ENCODE results near the gene CHST11.

CHST11 gene

DNA sequence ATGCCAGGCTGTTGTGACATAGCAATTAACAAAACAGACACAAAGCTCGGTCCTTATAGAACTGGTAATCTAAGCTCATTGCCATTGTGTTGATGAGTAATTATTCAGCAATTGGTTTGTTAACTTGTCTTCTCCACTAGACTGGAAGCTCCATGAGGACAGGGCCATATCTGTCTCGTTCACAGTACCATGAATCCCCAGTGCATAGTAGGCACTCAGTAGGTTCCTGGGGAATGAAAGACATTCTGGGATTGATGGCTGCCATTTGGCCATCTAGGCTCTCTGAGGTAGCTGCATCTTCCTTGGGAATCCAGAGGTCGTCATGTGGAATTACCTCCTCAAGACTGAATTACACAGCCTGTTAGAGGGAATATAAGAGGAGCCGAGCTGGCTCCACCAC, 177.3 kb downstream of the CHST11 start:
- H3K4me1 ChIP-seq (ENCODE audit: control insufficient read depth, insufficient read depth, low read length), result no peaks in the 10 kb centered on the region
- no peak overlapping the region for H3K4me3 ChIP-seq (ENCODE audit: low read length)
- no peak overlapping the region for H3K9ac ChIP-seq (ENCODE audit: low read length)
- H3K9me3 ChIP-seq (ENCODE audit: control insufficient read depth, low read length), result no peaks in the 10 kb centered on the region
- H3K36me3 ChIP-seq (ENCODE audit: control insufficient read depth, insufficient read depth, low read length), result no peaks in the 10 kb centered on the region
- H3K27me3 ChIP-seq (ENCODE audit: control insufficient read depth, insufficient read depth, low read length), result no peaks in the 10 kb centered on the region

DNA sequence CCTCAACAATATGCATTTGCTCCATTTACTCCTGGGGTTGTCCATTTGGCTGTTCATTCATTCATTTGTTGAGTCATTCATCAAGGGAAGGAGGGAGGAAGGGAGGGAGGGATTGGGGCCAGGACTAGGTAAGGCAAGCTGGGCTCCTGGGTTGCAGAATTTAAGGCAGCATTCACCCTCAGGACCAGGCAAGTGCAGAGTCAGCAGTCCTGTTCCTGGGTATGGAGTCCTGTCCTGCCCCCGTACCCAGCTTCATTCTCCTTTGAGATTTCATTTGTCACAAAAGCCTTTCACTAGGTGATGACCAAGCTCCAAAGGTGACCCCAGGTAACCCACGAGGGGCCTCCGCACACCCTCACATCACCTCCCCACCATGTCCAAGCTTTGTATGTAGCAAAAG, 178.1 kb downstream of the CHST11 start:
- Histone ChIP-seq H3K27me3 (ENCODE audit: control insufficient read depth, insufficient read depth, low read length) (no peaks in the 10 kb centered on the region), H3K4me3 (ENCODE audit: low read length) (no peak overlapping the region), H3K4me1 (ENCODE audit: control insufficient read depth, insufficient read depth, low read length) (no peaks in the 10 kb centered on the region), H3K36me3 (ENCODE audit: control insufficient read depth, insufficient read depth, low read length) (no peaks in the 10 kb centered on the region), H3K9ac (ENCODE audit: low read length) (no peak overlapping the region), H3K9me3 (ENCODE audit: control insufficient read depth, low read length) (no peaks in the 10 kb centered on the region)

DNA sequence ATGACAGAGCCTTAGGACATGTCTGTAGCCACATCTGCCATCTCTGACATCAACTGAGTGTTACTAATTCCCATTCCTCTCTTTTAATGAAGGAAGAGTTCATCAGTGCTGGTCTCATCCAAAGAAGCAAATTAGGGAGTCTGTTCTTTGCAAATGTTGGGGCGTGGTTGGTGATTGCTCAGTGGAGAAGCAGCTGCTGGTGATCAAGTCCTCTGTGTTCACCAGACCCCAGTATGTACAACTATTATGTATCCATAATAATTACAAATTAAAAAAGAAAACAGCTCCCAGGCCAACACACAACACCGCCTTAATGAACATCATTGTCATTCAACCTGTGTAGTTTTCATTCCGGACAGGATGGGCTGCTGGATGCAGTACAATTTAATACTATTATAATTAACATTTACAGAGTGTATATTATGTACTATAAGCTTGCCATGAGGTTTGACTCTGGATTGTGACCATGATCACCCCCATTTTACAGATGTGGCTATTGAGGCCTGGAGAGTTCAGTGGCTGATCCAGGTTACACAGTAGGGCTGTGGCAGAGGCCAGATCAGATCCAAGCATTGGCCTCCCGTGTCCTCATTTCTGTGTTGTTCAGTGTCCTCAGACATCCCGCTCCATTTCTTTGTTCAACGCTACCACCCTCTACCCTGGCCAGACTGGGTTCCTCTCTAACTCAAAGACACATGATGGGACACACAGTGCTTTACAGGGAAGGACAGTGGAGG, 179.0 kb downstream of the CHST11 start:
- no peaks in the 10 kb centered on the region for H3K4me1 ChIP-seq (ENCODE audit: control insufficient read depth, insufficient read depth, low read length)
- no peaks in the 10 kb centered on the region for H3K27me3 ChIP-seq (ENCODE audit: control insufficient read depth, insufficient read depth, low read length)
- no peak overlapping the region for H3K4me3 ChIP-seq (ENCODE audit: low read length)
- H3K9ac ChIP-seq (ENCODE audit: low read length), result no peak overlapping the region
- no peaks in the 10 kb centered on the region for H3K36me3 ChIP-seq (ENCODE audit: control insufficient read depth, insufficient read depth, low read length)
- no peaks in the 10 kb centered on the region for H3K9me3 ChIP-seq (ENCODE audit: control insufficient read depth, low read length)

DNA sequence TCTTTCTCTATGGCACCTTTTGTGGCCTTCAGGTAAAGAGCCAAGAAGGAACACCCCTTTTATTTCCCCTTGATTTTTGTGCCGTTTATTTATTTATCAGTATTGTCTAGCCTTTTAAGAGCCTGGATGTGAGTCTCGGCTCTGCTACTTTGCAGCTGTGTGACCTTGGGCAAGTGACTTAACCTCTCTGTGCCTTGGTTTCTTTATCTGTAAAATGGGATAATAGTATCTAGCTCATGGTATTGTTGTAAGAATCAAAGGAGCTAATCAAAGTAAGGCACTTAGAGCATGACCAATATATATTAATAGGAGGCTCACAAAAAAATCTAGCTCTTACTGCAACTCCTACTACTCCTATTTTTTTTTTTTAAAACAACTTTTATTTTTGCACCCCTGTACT, 179.7 kb downstream of the CHST11 start:
- no peaks in the 10 kb centered on the region for H3K9me3 ChIP-seq (ENCODE audit: control insufficient read depth, low read length)
- no peaks in the 10 kb centered on the region for H3K27me3 ChIP-seq (ENCODE audit: control insufficient read depth, insufficient read depth, low read length)
- no peaks in the 10 kb centered on the region for H3K4me1 ChIP-seq (ENCODE audit: control insufficient read depth, insufficient read depth, low read length)
- H3K4me3 ChIP-seq (ENCODE audit: low read length), result no peak overlapping the region
- no peaks in the 10 kb centered on the region for H3K36me3 ChIP-seq (ENCODE audit: control insufficient read depth, insufficient read depth, low read length)
- H3K9ac ChIP-seq (ENCODE audit: low read length), result no peak overlapping the region

DNA sequence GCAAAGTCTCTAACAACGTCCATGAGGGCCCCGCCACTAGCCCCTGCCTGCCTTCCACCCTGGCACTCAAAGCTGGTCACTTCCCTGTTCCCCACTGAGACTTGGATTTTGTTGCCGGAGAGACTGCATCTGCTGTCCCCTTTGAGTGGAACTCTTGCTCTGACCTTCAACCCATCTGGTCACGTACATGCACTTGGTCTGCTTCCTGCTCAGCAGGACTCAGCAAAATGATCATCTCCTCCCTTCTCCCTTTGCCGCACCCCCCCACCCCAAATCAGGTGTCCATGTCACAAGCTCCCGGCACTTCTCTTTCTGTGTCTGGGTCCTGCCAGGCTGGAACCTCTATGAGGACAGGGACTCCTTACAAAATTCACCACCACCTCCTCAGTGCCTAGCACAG, 180.9 kb downstream of the CHST11 start:
- Histone ChIP-seq H3K4me3 (ENCODE audit: low read length) (no peak overlapping the region), H3K4me1 (ENCODE audit: control insufficient read depth, insufficient read depth, low read length) (no peaks in the 10 kb centered on the region), H3K36me3 (ENCODE audit: control insufficient read depth, insufficient read depth, low read length) (no peaks in the 10 kb centered on the region), H3K9me3 (ENCODE audit: control insufficient read depth, low read length) (no peaks in the 10 kb centered on the region), H3K27me3 (ENCODE audit: control insufficient read depth, insufficient read depth, low read length) (no peaks in the 10 kb centered on the region), H3K9ac (ENCODE audit: low read length) (no peak overlapping the region)

DNA sequence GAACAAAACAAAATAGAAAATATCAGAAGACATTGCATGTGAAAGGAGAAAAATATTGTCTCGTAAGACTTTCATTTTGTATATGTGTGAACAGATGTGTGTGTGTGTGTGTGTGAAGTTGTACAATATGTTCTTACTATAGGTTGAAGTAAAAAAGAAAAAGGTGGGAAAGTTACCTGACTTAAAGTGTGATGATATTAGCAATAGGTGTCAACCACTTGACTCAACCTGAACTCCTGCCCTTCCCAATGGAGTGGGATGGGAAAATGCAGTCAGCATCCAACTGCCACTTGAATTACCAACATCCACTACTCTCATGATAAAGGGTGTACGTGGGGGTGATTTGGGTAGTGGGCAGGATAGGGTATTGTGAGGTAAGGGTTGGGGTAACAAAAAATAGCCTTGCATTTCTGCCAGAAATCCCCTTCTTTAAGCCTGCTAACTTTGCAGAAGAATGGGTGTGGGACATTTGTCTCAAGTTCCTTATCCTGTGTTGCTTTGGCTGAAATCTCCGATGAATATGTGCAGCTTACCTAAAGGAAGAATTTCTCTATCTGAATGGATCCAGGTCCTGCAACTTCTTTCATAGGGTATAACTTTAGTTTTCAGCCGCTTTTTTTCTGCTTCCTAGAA, 181.6 kb downstream of the CHST11 start:
- Histone ChIP-seq H3K4me3 (ENCODE audit: low read length) (no peak overlapping the region), H3K27me3 (ENCODE audit: control insufficient read depth, insufficient read depth, low read length) (no peaks in the 10 kb centered on the region), H3K9me3 (ENCODE audit: control insufficient read depth, low read length) (no peaks in the 10 kb centered on the region), H3K4me1 (ENCODE audit: control insufficient read depth, insufficient read depth, low read length) (no peaks in the 10 kb centered on the region), H3K36me3 (ENCODE audit: control insufficient read depth, insufficient read depth, low read length) (no peaks in the 10 kb centered on the region), H3K9ac (ENCODE audit: low read length) (no peak overlapping the region)

DNA sequence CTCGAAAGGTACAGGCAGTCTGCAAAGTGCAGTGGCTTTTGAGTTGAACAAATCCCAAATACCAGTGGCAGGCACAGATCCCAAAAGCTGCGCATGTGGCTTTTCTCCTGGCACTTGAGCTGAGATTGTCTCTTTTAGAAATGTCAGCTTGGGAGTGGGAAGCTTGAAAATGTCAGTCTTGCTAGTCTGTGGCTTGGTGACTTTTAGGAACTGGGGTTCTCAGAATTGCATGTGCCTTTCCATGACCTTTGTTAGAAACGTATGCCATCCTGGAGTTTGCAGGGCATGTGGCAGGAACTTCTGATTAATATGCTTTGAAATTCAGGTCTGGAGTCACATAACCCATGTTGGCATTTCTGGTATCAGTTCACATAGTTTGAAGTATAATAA, 182.1 kb downstream of the CHST11 start:
- Histone ChIP-seq H3K36me3 (ENCODE audit: control insufficient read depth, insufficient read depth, low read length) (no peaks in the 10 kb centered on the region), H3K27me3 (ENCODE audit: control insufficient read depth, insufficient read depth, low read length) (no peaks in the 10 kb centered on the region), H3K4me3 (ENCODE audit: low read length) (no peak overlapping the region), H3K4me1 (ENCODE audit: control insufficient read depth, insufficient read depth, low read length) (no peaks in the 10 kb centered on the region), H3K9ac (ENCODE audit: low read length) (no peak overlapping the region), H3K9me3 (ENCODE audit: control insufficient read depth, low read length) (no peaks in the 10 kb centered on the region)

DNA sequence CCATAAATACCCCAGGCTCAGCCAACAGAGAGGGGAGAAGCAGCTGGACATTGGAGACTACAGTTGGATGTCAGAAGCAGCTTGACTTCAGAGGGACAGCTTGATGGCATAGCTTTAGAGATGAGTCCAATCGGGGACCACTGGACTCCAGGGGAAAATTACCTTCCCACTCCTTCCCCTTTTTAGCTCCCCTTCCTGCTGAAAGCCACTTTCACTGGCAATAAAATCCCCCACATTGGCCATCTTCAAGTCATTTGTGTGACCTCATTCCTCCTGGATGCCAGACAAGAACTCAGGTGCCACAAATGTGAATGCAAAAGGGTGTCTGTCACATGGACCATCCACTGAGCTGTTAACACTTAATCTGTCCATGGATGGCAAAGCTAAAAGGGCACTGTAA, 184.2 kb downstream of the CHST11 start:
- H3K9me3 ChIP-seq (ENCODE audit: control insufficient read depth, low read length), result no peaks in the 10 kb centered on the region
- H3K36me3 ChIP-seq (ENCODE audit: control insufficient read depth, insufficient read depth, low read length), result no peaks in the 10 kb centered on the region
- no peaks in the 10 kb centered on the region for H3K27me3 ChIP-seq (ENCODE audit: control insufficient read depth, insufficient read depth, low read length)
- no peak overlapping the region for H3K9ac ChIP-seq (ENCODE audit: low read length)
- no peaks in the 10 kb centered on the region for H3K4me1 ChIP-seq (ENCODE audit: control insufficient read depth, insufficient read depth, low read length)
- H3K4me3 ChIP-seq (ENCODE audit: low read length), result no peak overlapping the region

DNA sequence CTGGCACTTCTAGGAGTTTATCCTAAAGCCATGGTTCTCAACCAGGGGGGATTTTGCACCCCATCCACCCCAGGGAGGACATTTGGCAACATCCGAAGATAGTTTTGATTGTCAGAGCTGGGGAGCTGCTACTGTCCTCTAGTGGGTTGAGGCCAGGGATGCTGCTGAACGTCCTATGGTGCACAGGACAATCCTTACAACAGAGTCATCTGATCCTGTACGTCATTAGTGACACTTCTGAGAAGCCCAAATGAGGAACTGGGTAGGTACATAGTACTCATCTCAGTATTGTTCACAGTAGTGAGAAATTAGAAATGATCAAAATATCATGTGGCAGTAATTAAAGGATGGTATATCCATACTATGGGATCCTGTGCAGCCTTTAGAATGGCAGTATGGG, 185.1 kb downstream of the CHST11 start:
- Histone ChIP-seq H3K4me1 (ENCODE audit: control insufficient read depth, insufficient read depth, low read length) (no peaks in the 10 kb centered on the region), H3K9me3 (ENCODE audit: control insufficient read depth, low read length) (no peaks in the 10 kb centered on the region), H3K9ac (ENCODE audit: low read length) (no peak overlapping the region), H3K27me3 (ENCODE audit: control insufficient read depth, insufficient read depth, low read length) (no peaks in the 10 kb centered on the region), H3K4me3 (ENCODE audit: low read length) (no peak overlapping the region), H3K36me3 (ENCODE audit: control insufficient read depth, insufficient read depth, low read length) (no peaks in the 10 kb centered on the region)

DNA sequence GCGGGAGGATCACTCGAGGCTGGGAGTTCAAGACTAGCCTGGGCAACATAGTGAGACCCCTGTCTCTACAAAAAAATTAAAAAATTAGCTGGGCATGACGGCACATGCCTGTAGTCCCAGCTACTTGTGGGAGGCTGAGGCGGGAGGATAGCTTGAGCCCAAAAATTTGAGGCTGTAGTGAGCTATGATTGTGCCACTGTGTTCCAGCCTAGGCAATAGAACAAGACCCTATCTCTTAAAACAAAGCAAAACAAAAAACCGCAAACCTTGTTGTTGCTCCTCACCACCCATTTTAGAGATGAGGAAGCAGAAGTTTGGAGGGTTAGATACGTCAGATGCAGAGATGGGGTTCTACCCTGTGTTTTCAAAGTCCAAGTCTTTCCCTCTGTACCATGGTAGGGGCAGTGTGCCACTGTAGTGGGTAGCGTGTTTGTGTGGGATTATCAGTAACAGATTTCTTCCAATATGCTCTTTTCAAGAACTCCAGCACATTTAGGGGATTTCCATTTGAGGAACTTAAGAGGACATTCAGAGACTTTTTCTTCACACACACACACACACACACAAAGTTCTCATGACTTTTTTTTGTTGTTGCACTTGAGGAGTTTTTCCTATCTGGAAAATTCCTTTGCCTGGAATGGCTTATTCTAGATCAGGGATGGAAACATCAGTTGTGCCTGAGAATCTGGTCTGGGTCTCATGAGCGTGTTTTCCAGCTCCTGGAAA, 186.5 kb downstream of the CHST11 start:
- Histone ChIP-seq H3K27me3 (ENCODE audit: control insufficient read depth, insufficient read depth, low read length) (no peaks in the 10 kb centered on the region), H3K4me1 (ENCODE audit: control insufficient read depth, insufficient read depth, low read length) (no peaks in the 10 kb centered on the region), H3K4me3 (ENCODE audit: low read length) (no peak overlapping the region), H3K9me3 (ENCODE audit: control insufficient read depth, low read length) (no peaks in the 10 kb centered on the region), H3K9ac (ENCODE audit: low read length) (no peak overlapping the region), H3K36me3 (ENCODE audit: control insufficient read depth, insufficient read depth, low read length) (no peaks in the 10 kb centered on the region)

DNA sequence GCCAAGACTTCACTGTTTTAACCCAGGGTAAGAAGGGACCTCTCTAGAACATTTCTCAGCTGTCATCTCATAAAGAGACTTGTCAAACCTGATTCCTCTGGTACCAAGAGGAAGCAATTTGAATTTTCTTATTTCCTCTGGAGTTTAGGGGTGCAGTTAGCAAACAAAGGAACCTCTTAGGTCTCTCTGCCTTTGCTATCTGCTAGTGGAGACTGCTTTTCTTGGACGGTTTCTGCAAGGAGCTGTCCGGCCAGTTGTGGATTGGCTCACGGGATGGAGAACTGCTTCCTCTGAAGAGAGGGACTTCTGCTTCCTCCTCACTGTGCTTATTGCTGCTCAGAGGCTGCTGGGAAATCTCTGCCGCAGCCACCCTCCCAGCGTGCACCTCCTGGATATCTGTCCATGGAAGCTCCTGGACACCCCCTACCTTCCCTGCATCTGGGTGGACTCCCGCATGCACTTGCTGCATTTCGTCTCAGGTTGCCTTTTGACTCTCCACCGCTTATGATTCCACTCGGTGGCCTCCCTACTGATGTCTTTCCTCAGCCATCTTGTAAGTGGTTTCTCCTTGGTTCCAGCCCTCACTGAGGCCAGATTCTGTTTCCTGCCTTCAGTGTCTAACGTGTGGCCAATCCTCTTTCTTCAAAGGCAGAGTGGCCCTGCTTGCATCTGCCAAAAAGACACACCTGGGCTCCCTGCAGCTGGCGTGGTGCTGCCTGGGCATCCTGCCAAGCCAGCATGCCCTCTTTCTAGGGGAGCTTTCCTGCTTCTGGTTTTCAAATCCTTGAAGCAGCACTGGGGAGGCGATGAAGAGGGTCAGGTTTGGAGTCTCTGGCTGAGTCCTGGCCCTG, 187.3 kb downstream of the CHST11 start:
- Histone ChIP-seq H3K27me3 (ENCODE audit: control insufficient read depth, insufficient read depth, low read length) (no peaks in the 10 kb centered on the region), H3K9me3 (ENCODE audit: control insufficient read depth, low read length) (no peaks in the 10 kb centered on the region), H3K9ac (ENCODE audit: low read length) (no peak overlapping the region), H3K36me3 (ENCODE audit: control insufficient read depth, insufficient read depth, low read length) (no peaks in the 10 kb centered on the region), H3K4me3 (ENCODE audit: low read length) (no peak overlapping the region), H3K4me1 (ENCODE audit: control insufficient read depth, insufficient read depth, low read length) (no peaks in the 10 kb centered on the region)

DNA sequence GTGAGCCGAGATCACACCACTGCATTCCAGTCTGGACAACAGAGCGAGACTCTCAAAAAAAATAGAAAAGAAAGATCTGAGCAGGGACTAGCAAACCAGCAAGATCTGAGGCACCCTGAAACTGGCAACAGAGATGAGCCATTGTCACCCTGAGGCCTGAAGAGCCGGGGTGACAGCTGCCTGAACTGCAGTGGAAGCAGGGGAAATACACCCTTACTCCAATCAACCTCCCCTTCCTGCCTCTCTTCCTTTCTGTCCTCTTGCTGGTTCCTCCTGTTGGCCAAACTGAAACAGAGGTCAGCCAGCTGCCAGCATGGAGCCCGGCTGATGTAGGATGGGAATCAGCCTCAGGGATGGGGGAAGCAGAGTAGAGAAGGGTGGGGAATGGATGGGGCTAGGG, 192.0 kb downstream of the CHST11 start:
- Histone ChIP-seq H3K36me3 (ENCODE audit: control insufficient read depth, insufficient read depth, low read length) (no peaks in the 10 kb centered on the region), H3K9me3 (ENCODE audit: control insufficient read depth, low read length) (no peaks in the 10 kb centered on the region), H3K9ac (ENCODE audit: low read length) (no peak overlapping the region), H3K4me3 (ENCODE audit: low read length) (no peak overlapping the region), H3K27me3 (ENCODE audit: control insufficient read depth, insufficient read depth, low read length) (no peaks in the 10 kb centered on the region), H3K4me1 (ENCODE audit: control insufficient read depth, insufficient read depth, low read length) (no peaks in the 10 kb centered on the region)
